ENCODE results near the gene CWF19L2.
"Not testable (repeated sequence)": the region's sequence is repeated elsewhere in the genome, so short reads cannot be mapped to it uniquely, and the experiment has no call there.

CWF19L2 gene

GRCh38 chr11:107438148-107438547 lies 19.5 kb downstream of the CWF19L2 start:
- no peak for DNase-seq (ENCODE audit: low spot score)

- DNase-seq (ENCODE audit: low spot score), result no peak
Observed at GRCh38 chr11:107430525-107430924, 27.1 kb downstream of the CWF19L2 start.

- no peak for DNase-seq (ENCODE audit: low spot score)
Observed at GRCh38 chr11:107427569-107428180, 29.9 kb downstream of the CWF19L2 start.

GRCh38 chr11:107413352-107413751 lies 44.3 kb downstream of the CWF19L2 start:
- no peak for DNase-seq (ENCODE audit: low spot score)

DNA sequence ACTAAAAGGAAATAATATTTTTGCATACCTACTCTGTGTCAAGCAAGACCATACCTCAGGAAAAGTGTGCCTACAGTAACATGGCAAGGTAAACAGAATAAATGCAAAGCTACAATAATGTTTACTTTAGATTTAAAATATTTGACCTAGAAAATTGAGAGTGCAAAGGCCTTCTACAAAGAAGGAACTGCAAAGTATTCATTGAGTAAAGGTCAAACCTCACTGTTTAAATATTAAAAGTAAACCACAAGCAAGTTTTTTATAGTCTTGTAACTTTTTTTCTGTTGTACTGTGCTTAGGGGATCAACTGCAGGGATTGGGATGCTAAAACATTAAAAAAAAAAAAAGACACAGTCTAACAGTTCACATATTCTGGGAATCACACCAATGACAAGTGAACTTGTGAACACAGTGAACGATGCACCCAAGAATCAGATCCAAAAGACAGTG lies 48.8 kb downstream of the CWF19L2 start:
- no peak for DNase-seq (ENCODE audit: low spot score)

DNA sequence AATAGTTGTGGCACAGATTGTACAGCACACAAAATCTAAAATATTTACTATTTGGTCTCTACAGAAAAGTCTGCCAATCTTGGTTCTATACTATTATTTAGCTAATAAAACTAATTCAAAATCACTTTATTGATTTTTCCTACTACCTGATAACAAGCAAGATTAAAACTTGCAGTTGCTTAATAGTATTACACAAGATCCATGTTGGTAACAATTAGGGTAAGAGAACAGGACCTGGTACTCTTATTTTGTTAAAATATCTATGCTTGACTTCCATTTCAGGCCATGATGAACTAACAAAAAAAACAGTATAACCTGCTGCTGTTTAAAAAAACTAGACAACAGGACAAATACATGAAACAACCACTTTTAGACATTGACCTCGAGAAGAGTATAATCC lies 52.4 kb downstream of the CWF19L2 start:
- no peak for DNase-seq (ENCODE audit: low spot score)

GRCh38 chr11:107401131-107401530 lies 56.5 kb downstream of the CWF19L2 start:
- not testable (repeated sequence) for DNase-seq (ENCODE audit: low spot score)

DNA sequence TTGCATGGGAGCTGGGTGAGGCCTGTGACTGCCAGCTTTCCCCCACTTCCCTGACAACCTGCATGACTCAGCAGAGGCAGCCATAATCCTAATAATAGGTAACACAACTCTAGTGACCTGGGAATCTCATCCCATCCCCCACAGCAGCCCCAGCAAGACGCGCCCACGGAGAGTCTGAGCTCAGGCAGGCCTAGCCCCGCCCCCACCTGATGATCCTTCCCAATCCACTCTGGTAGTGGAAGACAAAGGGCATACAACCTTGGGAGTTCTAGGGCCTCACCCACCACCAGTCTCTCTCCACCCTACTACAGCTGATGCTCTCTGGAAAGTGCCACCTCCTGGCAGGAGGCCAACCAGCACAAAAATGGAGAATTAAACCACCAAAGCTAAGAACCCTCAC lies 60.3 kb downstream of the CWF19L2 start:
- peak; percentile 16 for DNase-seq (ENCODE audit: low spot score)

DNA sequence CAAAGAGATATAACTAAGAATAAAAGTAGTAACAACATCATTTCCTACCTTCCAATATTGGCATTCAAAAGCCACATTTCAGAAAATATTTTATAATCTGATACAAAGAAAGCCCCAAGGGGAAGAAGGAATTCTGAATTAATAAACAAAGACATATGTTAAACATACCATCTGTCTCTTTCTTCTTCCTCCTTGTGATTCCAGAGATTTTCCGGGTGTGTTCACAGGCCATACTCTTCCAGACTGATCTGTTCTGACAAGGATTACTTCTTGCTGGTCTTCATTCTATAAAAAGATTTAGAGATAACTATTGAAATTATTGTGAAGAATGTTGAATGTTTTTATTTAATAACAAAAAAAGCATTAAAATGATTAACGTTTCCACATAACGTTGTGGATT lies 65.0 kb downstream of the CWF19L2 start:
- DNase-seq (ENCODE audit: low spot score), result no peak

DNA sequence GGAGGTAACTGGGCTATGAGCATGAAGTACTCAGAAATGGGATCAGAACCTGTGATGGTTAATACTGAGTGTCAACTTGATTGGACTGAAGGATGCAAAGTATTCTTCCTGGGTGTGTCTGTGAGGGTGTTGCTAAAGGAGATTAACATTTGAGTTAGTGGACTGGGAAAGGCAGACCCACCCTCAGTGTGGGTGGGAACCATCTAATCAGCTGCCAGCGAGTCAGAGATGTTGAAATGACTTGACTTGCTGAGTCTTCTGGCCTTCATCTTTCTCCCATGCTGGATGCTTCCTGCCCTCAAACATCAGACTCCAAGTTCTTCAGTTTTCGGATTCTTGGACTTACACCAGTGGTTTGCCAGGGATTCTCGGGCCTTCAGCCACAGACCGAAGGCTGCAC lies 66.9 kb downstream of the CWF19L2 start:
- not testable (repeated sequence) for DNase-seq (ENCODE audit: low spot score)

DNA sequence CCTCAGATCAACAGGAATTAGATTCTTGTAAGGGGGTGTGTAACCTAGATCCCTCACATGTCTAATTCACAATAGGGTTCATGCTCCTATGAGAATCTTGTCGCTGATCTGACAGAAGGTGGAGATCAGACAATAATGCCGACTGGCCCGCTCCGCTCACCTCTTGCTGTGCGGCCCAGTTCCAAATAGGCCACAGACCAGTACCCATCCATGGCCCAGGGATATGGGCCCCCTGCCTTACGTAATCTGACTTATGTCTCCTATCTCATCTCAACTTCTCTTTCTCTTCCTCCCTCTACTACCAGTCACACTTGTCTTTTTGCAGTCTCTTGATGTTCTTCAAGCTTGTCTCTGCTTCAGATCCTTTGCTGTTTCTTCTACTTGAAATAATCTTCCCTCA lies 70.0 kb downstream of the CWF19L2 start:
- no peak for DNase-seq (ENCODE audit: low spot score)

- DNase-seq (ENCODE audit: low spot score), result peak; percentile 7
Observed at GRCh38 chr11:107385361-107385981, 72.2 kb downstream of the CWF19L2 start.

- no peak for DNase-seq (ENCODE audit: low spot score)
Observed at GRCh38 chr11:107384144-107384852, 73.3 kb downstream of the CWF19L2 start.

GRCh38 chr11:107372439-107372838 lies 85.2 kb downstream of the CWF19L2 start:
- DNase-seq (ENCODE audit: low spot score), result no peak

GRCh38 chr11:107370390-107370789 lies 87.2 kb downstream of the CWF19L2 start:
- DNase-seq (ENCODE audit: low spot score), result no peak

- DNase-seq (ENCODE audit: low spot score), result no peak
Observed at GRCh38 chr11:107359701-107360100, 97.9 kb downstream of the CWF19L2 start.

DNA sequence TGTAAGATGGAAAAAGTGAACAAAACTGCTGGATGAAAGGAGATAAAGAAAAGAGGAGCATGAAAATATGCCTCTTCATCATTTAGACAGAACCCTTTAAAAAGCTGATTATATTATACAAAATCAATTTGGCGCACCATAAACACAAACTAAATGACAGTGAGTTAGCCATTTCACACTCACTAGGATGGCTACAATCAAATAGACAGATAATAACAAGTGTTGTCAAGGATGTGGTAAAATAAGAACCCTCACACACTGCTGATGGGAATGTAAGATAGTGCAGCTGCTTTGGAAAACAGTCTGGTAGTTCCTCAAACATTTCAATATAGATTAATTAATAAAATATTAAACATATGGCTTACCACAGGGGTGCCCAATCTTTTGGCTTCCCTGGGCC lies 99.7 kb downstream of the CWF19L2 start:
- DNase-seq (ENCODE audit: low spot score), result no peak

- no peak for DNase-seq (ENCODE audit: low spot score)
Observed at GRCh38 chr11:107354780-107355179, 102.8 kb downstream of the CWF19L2 start.

GRCh38 chr11:107337917-107338316 lies 119.7 kb downstream of the CWF19L2 start:
- no peak for DNase-seq (ENCODE audit: low spot score)

DNA sequence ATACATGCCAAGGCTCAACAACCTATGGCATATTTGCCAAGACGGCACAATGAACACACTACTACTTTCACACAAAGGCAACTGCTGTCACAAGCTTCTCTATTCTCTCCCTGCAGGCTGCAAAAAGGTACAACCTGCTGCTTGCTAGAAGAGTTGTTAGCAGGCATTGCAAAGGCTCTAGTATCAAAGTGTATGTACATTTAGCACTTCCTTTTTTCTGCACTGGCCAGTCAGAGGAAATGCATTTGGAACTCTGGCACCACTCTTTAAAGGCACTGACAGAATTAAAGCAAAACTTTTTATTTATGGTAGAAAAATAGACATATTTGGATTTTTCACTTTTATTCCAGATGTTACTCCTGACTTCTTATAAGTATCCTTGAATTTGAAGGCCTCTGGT lies 125.9 kb downstream of the CWF19L2 start:
- DNase-seq (ENCODE audit: low spot score), result no peak

DNA sequence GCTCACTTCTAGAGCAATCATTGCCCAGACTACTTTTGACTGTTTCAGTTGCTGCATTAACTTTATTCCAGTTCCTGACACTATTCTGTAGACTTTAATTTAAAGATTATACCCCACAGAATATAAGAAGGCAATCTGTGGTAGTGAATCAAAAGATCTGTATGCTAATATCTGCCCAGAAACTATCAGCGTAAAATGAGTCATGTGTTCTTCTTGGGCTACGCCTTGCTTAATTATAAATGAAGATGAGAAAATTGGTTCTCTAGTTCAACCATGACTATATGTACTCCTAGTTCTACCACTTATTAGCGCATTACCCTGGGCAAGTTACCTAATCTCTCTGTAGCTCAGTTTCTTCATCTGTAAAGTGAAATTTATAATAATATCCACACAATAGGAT lies 128.5 kb downstream of the CWF19L2 start:
- DNase-seq (ENCODE audit: low spot score), result no peak

DNA sequence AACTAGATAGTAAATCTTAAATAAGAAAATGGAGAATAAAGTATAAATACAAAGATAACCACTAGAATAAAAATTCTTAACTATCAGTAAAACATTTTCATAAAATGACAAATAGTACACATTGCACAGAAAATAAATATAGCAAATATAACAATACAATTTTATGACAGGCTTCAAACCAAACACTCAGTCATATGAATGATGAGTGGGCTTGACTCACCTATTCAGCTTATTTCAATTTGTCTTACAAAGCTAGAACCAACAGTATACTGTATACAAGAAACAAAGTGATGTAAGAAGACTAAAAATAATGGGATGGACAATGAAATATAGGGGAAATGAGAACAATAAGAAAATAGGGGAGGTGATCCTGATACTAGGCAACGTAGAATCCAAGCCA lies 141.2 kb downstream of the CWF19L2 start:
- no peak for DNase-seq (ENCODE audit: low spot score)

DNA sequence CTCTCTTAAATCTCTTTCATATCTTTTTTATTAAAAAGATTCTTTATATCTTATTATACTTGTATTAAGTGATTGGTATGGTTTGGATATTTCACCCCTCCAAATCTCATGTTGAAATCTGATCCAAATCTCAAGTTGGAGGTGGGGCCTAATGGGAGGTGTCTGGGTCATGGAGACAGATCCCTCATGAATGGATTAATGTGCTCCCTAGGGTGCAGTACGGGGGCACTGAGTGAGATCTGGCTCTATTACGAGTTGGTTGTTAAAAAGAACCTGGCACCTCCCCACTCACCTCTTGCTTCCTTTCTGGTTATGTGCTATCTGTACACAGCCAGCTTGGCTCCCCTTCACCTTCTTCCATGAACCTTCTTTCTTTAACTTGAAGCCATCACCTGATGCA lies 149.6 kb downstream of the CWF19L2 start:
- no peak for DNase-seq (ENCODE audit: low spot score)
